ENCODE data around the gene G6PD.

DNA sequence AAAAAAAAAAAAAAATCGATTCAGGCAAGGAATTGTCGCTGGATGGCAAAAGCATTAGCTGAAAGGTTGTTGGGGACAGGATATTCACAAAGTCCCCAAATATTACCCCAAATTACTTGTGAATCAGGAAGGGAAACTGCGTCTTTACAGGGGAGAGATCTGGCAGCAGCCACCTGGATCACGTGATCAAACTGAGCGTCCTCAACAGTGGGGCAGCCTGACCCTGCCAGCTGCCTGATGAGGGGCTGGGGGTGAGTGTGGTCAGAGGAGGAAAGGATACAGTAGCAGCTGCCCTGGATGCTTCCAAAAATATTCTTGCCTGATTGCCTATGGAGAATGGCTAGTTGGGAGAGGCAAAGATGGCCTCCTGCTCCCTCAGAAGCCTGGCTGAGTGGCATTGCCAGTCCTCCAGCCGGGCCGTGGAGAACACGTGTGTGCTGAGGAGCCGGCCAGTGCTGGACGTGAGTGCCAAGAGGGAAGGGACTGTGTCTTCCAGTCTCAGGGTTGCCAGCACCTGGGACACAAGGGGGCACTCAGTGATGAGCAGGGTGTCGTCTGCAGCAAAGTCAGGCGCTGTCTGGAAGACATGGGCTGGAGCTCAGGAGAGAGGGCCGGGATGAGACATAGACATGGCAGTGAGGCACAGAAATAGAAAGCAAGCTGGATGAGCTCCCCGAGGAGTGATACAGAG is 64.6 kb downstream of the G6PD start:
- TF ChIP-seq, protein P1, sequence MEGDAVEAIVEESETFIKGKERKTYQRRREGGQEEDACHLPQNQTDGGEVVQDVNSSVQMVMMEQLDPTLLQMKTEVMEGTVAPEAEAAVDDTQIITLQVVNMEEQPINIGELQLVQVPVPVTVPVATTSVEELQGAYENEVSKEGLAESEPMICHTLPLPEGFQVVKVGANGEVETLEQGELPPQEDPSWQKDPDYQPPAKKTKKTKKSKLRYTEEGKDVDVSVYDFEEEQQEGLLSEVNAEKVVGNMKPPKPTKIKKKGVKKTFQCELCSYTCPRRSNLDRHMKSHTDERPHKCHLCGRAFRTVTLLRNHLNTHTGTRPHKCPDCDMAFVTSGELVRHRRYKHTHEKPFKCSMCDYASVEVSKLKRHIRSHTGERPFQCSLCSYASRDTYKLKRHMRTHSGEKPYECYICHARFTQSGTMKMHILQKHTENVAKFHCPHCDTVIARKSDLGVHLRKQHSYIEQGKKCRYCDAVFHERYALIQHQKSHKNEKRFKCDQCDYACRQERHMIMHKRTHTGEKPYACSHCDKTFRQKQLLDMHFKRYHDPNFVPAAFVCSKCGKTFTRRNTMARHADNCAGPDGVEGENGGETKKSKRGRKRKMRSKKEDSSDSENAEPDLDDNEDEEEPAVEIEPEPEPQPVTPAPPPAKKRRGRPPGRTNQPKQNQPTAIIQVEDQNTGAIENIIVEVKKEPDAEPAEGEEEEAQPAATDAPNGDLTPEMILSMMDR (IDR thresholded peaks at IDR 0.05; ENCODE audit: insufficient read depth, low read depth, low read length), result no peak
- TF ChIP-seq EZH2 (IDR thresholded peaks at IDR 0.05; ENCODE audit: insufficient read depth, low read length), result no peak
